Measurements from ENCODE around the gene LGMN.

Gene LGMN

GRCh38 chr14:92663049-92663448, 85.4 kb downstream of the LGMN start:
- no peak overlapping the region for H3K4me3 ChIP-seq (ENCODE audit: low read length)
- DNase-seq (ENCODE audit: low read depth), result no peak
- TF ChIP-seq, protein P1, sequence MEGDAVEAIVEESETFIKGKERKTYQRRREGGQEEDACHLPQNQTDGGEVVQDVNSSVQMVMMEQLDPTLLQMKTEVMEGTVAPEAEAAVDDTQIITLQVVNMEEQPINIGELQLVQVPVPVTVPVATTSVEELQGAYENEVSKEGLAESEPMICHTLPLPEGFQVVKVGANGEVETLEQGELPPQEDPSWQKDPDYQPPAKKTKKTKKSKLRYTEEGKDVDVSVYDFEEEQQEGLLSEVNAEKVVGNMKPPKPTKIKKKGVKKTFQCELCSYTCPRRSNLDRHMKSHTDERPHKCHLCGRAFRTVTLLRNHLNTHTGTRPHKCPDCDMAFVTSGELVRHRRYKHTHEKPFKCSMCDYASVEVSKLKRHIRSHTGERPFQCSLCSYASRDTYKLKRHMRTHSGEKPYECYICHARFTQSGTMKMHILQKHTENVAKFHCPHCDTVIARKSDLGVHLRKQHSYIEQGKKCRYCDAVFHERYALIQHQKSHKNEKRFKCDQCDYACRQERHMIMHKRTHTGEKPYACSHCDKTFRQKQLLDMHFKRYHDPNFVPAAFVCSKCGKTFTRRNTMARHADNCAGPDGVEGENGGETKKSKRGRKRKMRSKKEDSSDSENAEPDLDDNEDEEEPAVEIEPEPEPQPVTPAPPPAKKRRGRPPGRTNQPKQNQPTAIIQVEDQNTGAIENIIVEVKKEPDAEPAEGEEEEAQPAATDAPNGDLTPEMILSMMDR (conservative IDR thresholded peaks at IDR 0.05; ENCODE audit: low read depth, low read length), result no peak

- DNase-seq (ENCODE audit: low read depth), result no peak
- TF ChIP-seq, protein P1 (conservative IDR thresholded peaks at IDR 0.05; ENCODE audit: low read depth, low read length), result no peak
- no peak overlapping the region for H3K4me3 ChIP-seq (ENCODE audit: low read length)
These were observed 87.9 kb downstream of the LGMN start for GRCh38 chr14:92660571-92660970.

- DNase-seq (ENCODE audit: low read depth), result no peak
- no peak overlapping the region for H3K4me3 ChIP-seq (ENCODE audit: low read length)
- TF ChIP-seq, protein P1 (conservative IDR thresholded peaks at IDR 0.05; ENCODE audit: low read depth, low read length), result no peak
These were observed 88.5 kb downstream of the LGMN start for GRCh38 chr14:92659765-92660561.

GRCh38 chr14:92658684-92659083, 89.7 kb downstream of the LGMN start:
- TF ChIP-seq, protein P1 (conservative IDR thresholded peaks at IDR 0.05; ENCODE audit: low read depth, low read length), result no peak

GRCh38 chr14:92658160-92658559, 90.3 kb downstream of the LGMN start:
- H3K4me3 ChIP-seq (ENCODE audit: low read length), result no peak overlapping the region
- no peak for DNase-seq (ENCODE audit: low read depth)
- TF ChIP-seq, protein P1 (conservative IDR thresholded peaks at IDR 0.05; ENCODE audit: low read depth, low read length), result no peak

More at GRCh38 chr14:92658684-92659083, 89.7 kb downstream of the LGMN start:
- no peak overlapping the region for H3K4me3 ChIP-seq (ENCODE audit: low read length)
- DNase-seq (ENCODE audit: low read depth), result no peak

- no peak for DNase-seq (ENCODE audit: low read depth)
- H3K4me3 ChIP-seq (ENCODE audit: low read length), result no peak overlapping the region
- TF ChIP-seq, protein P1 (conservative IDR thresholded peaks at IDR 0.05; ENCODE audit: low read depth, low read length), result no peak
These were observed 90.8 kb downstream of the LGMN start for GRCh38 chr14:92657457-92658142.
